GM19438 (cell line): ENCODE measurements around the gene ADCY7.
"Not testable (repeated sequence)": the region's sequence is repeated elsewhere in the genome, so short reads cannot be mapped to it uniquely, and the experiment has no call there.

ENCODE experiments used
- ATAC-seq: cut with Tn5 transposase; IDR thresholded peaks from one replicate; pipeline ENCODE4 v1.9.1; 2021; ENCODE audit warnings: low read depth; ENCODE audit not compliant: unreplicated experiment

The ADCY7 gene

DNA sequence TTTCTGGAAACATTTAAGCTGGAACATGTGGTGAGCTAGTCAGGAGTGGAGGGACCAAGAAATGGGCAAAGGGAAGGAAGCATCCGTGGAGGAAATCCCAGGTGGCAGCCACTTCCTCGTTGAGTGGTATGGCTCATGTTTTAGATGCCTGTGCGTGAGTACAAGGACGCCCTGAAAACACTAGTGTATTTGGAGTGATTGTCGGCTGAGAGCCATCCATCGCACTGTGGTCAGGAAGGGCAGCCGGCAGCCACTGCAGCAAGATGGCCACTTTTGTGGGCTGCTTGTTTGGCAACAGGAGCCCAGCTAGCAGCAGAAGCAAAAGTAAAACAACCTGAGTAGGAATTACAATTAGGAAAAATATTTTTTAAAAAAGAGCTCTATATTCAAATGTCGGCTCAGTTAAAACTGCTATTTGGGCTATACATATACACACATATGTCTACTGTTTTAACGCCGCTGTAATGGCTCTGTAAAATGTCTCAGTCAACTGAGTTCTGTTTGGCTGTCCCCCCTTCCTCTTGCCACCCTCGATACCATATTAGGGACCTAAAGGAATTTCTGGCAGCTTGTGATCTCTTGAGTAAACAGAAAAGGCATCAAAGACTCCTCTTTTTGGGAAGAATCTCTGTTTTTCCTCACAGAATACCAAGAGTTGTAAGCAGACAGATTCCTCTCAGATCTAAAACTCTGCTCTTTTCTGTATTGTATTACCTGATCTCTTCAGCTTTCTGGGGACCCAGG is 63.3 kb downstream of the ADCY7 start:
- no peak for ATAC-seq

DNA sequence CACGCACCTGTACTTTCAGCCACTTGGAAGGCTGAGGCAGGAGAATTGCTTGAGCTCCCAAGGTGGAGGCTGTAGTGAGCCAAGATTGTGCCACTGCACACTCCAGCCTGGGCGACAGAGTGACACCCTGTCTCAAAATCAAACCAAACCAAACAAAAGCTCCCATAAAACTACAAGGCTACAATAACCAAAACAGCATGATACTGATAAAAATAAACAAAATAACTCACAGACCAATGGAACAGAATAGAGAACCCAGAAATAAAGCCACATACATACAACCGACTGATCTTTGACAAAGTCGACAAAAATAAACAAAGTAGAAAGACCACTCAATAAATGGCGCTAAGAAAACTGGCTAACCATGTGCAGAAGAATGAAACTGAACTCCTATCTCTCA is 65.2 kb downstream of the ADCY7 start:
- no peak for ATAC-seq

DNA sequence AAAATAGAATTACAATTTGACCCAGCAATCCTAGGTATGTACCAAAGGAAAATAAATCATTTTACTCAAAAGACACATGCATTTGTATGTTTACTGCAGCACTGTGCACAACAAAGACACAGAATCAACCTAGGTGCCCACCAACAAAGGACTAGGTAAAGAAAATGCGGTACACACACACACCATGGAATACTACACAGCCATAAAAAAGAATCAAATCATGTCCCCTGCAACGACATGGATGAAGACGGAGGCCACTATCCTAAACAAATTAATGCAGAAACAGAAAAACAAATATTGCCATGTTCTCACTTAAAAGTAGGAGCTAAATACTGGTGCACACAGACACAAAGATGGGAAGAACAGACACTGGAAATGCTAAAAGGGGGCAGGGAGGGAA is 66.2 kb downstream of the ADCY7 start:
- ATAC-seq, result no peak

DNA sequence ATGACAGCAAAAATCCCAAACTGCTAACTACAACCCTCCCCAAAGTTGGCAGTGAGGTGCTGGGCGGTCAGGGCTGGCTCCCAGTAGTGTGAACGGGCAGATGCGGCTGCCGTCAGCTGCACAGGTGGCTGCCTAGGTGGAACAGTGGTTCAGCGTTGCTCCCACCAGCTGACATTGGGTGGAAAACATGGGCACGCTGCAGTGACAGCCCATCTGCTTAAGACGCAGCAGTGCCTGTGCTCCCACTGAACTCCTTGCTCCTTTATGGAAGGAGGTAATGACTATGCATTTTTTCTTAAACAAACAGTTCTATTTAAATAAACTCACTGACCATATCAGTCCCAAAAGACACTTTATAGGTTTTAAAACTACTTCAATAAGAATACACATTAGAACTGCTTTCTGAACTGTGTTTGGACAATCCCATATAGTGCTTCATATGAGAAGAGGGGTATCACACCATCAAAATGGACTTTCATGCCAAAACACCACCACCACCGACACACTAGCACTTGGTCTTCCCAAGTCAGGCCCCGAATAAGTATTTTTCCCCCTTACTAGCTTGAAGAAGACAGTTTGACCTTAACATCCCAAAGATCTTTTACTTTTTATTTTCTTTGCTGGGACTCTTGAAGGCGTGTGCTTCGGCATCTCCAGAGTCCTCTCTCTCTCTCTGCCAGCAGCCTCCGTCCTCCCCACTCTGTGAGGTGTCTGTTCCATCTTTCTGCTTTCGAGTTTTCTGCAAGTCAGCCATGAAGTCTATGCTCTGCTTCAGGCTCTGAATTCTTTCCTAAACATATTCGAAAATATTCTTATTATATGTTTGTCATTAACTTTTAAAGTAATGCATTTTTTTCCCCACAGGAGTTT is 68.0 kb downstream of the ADCY7 start:
- no peak for ATAC-seq

DNA sequence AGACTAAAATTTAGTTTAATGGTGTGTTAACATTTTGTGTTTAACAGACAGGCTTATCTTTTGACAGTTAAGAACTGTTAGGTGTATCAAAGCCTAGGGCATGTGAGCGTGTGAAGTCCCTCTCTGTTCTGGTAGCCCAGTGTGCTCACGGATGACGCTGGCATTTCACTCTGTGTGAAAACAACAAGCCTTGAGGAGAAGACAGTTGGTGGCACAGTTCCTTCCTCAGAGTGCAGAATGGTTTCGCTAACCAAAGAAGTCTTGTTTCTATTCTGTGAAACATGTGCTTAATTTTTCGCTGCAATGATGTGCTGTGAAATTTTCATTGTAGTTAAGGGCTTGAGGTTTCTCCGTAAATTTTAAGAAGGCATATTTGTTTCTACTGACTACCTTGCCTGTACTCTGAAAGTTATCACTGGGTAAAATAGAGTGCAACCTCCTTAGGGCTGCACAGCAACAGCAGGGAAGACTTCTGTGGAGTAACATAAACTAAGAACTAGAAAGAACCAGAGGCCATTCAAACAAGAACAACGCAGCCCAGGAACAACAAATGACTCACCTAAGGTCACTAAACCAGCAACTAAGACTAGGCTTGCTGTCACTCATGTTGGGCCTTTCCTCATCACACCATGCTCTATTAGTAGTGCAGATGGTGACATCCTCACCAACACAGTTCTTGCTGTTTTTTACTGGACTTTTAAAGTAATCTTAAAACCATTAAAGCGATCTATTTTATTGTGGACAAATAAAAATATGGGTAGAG is 69.0 kb downstream of the ADCY7 start:
- ATAC-seq, result no peak

DNA sequence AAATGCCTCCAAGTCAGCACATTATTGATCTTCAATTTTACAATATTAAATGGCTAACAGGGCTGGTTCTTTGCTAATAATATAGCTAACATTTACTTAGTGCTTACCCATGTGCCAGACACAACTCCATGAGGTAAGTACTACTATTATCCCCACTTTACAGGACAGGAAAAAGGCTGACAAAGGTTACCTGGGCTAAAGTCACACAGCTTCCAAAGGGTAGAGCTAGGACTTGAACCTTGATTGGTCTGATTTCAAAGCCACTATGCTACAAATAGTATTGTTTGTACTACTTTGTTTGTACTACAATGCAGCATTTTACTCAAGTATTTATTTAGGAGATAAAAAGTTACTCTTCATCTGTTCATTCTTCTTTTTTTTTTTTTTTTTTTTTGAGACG is 70.5 kb downstream of the ADCY7 start:
- no peak for ATAC-seq

DNA sequence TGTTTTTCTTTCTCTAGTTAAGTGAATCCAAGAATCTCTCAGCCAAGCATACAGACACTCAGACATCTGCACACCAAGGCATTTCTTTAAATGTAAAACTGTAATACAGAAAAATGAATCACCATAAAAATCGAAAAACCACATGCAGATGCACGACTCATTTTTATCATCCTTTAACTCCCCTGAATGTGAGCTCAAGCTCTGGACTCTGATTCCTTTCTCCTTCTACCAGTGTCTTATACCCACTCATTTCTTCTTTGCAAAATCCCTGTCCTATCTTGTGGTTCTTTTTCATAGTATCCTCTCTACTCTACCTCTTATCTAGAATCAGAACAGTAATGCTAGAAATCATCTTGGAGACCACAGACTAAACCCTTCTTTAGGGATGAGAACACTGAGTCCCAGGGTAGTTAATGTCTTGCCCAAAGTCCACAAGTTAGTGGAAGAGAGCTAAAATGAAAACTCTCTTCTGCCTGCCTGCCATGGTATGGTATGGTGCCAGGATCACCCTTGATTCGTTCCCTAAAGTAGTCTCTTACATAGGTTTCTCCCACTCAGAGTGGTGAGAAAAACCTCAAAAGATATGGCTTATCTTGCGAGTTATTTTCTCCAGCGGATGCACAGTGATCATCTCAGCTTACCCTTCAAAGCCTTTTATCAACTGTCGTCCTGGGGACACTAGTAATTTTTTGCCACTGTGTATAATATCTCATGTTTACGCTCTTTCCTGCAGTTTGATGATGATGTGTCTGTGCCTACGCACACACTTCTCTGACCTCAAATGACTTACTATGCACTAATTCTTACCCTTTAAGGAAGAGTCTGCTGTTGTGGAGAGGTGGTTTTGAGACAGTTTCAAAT is 72.2 kb downstream of the ADCY7 start:
- ATAC-seq, result no peak

DNA sequence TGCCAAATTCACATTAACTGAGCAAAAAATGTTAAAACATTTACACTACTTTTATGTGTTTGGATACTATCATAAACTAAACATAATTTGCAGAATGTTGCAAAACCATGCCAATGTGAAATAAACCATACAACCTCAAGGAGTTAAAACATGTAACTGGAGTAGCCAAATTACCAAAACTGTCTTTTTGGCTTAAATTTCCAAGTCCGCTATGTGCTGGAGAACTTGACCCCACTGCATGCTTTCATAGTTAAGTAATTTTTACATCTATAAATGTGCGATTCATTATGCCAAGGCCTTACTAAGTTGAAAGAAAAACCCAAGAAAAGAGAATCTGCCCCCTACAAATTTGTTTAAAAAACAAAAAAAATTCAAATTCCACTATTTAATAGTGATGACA is 74.2 kb downstream of the ADCY7 start:
- no peak for ATAC-seq

DNA sequence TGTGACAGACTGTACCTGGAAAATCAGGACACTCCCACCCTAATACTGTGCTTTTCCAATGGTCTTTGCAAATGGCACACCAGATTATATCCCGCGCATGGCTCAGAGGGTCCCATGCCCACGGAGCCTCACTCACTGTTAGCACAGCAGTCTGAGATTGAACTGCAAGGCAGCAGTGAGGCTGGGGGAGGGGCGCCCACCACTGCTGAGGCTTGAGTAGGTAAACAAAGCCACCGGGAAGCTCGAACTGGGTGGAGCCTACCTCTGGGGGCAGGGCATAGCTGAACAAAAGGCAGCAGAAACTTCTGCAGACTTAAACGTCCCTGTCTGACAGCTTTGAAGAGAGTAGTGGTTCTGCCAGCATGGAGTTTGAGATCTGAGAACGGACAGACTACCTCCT is 77.2 kb downstream of the ADCY7 start:
- not testable (repeated sequence) for ATAC-seq

DNA sequence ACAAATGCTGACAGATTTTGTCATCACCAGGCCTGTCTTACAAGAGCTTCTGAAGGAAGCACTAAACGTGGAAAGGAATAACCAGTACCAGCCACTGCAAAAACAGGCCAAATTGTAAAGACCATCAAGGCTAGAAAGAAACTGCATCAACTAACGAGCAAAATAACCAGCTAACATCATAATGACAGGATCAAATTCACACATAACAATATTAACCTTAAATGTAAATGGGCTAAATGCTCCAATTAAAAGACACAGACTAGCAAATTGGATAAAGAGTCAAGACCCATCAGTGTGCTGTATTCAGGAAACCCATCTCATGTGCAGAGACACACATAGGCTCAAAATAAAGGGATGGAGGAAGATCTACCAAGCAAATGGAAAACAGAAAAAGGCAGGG is 78.9 kb downstream of the ADCY7 start:
- not testable (repeated sequence) for ATAC-seq

DNA sequence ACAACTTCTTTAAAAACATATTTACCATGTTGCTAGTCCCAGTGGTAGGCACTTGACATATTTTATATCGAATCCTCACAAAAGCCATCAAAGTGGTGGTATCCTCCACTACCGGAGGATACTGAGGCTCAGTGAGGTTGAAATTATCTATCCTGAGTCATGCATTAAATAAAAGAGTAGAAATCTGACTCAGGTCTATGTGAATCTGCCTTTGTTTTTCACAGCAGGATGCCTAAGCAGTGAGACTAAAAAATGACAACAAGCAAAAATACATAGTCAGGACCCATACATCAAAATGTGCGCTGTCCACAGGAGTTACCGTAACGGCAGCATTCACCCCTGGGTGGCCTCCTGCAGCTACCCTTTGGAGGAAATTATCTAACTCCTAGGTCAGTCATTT is 84.8 kb downstream of the ADCY7 start:
- no peak for ATAC-seq

DNA sequence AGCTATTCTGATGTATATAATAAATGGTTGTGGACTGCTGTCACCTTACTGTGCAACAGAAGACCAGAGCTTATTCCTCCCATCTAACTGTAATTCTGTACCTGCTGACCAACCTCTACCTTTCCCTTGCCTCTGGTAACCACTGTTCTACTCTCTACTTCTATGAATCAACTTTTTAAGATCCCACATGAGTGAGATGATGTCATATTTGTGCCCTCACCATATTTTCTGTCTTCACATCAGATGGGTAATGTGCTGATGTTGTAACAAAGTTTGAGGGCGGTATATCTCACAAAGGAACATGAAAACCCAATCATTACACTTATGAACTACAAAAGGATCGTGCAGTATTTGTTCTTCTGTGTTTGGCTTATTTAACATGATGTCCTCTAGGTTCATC is 85.6 kb downstream of the ADCY7 start:
- ATAC-seq, result no peak

DNA sequence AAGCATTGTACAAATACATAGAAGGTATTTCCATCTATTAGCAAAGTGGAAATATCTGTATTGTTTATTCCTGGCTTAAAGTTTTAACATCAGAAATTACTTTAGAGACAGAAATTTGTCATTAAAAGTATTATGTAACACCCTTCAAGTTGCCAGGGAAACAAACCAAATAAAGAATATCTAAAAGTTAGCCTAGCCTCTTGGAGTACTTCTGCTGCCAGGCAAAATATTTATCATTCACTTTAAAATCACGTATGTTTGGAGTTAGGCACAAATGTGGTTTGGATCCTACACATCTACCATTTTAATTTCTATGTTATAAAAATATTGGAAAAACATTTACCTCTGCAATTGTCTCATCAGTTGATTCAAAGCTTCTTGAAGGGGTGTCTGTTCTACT is 87.7 kb downstream of the ADCY7 start:
- ATAC-seq, result no peak

DNA sequence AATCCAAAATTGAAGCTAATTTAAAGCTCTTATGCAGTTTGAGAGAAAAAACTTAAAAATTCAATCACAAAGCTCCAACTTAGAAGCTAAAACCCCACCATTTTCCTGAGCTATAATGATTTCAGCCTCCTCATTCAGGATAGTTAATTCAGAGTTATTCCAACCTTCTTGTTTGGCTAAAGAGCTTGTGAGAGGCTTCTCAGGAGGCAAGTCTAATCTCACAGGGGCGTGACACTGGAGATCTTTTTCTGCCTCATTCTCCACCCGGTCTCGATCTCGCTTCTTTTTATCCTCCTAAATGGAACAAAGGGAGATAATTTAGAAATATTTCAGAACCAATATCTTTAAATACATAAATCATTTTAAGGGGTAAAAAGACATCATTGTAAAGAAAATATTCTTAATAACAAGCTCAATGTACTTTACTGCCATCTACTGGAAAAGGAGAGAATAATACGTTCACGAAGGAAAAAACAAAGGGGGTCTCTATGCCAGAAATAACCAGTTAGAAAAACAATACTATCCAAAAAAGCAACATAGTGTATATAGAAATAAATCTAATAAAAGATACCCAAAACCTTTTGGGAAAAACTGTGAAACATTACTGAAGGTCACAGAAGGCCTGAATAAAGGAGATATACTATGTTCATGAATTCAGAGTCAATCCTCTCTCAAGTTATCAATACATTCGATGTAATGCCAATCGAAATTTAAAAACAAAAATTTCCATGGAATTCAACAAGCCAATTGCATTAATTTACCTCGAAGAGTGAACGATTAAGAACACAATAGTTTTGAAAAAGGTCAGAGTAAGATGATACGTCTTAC is 88.5 kb downstream of the ADCY7 start:
- no peak for ATAC-seq

DNA sequence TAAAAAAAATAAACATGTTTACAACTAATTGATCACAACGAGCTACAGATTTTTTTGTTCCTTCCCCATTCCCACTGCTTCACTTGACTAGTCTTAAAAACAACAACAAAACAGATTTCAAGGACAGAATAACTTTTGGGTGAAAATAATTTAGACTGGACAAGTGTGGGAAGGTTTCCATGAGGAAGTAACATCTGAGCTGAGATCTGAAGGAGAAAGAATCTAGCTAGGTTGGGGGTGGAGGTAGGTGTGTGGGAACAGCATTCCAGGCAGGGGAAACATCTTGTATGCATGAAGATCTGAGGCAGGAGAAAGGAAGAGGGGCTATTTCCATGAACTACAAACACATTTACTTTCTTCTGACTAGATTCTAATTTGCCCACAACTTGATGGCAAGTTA is 93.3 kb downstream of the ADCY7 start:
- no peak for ATAC-seq

DNA sequence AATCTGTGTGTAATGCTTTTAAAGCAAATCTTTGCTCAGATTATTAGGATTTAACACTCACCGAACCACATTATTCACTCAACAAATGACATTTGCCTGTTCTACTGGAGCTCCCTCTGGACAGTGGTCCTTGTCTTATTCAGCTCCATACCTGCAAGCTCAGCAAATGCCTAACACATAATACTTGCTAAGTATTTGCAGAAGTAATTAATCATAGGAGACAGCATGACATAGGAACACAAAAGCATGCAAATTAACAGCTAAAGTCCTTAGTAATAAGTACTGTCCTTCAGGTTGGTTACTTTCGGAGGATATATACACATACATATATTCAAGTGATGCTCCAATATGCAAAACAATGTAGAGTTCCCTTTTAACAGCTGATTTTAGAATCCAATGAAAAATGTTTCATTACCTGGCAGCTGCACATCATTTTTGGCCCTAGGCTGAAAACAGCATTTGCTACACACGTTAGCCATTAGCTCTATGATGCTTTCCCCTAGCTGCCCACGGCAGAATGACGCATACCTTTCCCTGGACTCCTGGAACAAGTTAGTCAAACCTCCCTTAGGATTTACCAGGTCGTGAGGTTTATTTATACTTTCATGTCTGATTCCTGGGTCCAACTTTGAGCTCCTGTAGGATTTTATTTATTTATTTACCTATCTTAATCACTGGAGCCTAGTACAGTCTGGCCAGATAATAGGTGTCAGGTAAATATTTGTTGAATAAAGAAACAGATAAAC is 93.9 kb downstream of the ADCY7 start:
- ATAC-seq, result no peak

DNA sequence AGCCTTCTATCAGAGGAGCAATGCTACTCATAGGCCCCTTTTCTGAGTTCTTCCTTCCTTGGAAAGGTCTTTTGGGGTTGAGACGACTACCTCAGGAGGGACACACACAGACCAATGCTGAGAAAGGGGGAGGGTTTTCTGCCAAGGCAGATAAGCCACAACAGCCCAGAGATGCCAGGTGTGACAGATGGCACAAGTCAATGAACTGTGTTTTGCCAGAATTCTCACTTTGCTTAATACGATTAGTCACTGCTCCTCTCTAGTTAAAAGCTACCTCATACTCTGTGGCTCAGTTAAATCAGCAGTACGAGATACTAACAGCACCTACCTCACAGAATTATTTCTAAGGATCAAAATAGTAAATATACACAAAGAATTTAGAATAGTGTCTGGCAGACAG is 94.4 kb downstream of the ADCY7 start:
- ATAC-seq, result no peak

DNA sequence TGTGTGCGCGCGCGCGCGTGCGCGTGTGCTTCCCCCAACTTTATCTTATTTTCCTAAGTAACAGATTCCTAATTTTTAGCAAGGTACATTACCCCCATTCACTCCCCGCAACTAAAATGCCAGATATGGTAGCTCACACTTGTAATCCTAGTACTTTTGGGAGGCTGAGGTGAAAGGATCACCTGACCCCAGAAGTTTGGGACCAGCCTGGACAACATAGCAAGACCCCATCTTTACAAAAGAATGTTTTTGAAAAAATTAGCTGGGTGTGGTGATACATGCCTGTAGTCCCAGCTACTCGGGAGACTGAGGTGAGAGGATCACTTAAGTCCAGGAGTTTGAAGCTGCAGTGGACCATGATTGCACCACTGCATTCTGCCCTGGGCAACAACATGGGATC is 97.3 kb downstream of the ADCY7 start:
- no peak for ATAC-seq
